Keratinocyte (primary cell): Measurements from ENCODE around the gene PAPPA2. TPM values are rescaled to one million over a fixed set of nuclear protein-coding genes. Genes with fewer than 3 reads are reported as not detected.
"Not testable (repeated sequence)": the region's sequence is repeated elsewhere in the genome, so short reads cannot be mapped to it uniquely, and the experiment has no call there.

ENCODE experiments used
- DNase-seq: peaks from one replicate; pipeline ENCODE4 v3.0.0-alpha.2; 2011; ENCODE audit warnings: low read depth, missing footprints, low spot score
- FAIRE-seq: peaks from 2 replicates; lab custom pipeline; 2011; peaks lifted over from hg19 to GRCh38; lab: Jason Lieb, UNC
- H2AFZ ChIP-seq: 2 replicates; pipeline ENCODE4 v1.6.0; 2012; ENCODE audit warnings: low read length, control low read depth, inconsistent platforms; ENCODE audit not compliant: control insufficient read depth
- H3K27ac ChIP-seq: 2 replicates; pipeline ENCODE4 v1.5.1; 2011; ENCODE audit warnings: low read length; ENCODE audit not compliant: control insufficient read depth, insufficient read depth
- H3K27me3 ChIP-seq: 3 replicates; pipeline ENCODE4 v1.6.0; 2011; ENCODE audit warnings: low read length; ENCODE audit not compliant: control insufficient read depth, insufficient read depth; ENCODE audit errors: extremely low read depth
- H3K36me3 ChIP-seq, 2 experiments: 2 replicates in 1 of 2; 3 replicates in 1 of 2; pipeline ENCODE4 v1.5.1; 2011; ENCODE audit warnings: low read length in 2 of 2, mild to moderate bottlenecking in 1 of 2; ENCODE audit not compliant: control insufficient read depth in 2 of 2, insufficient read depth in 2 of 2; ENCODE audit errors: extremely low read depth in 1 of 2
- H3K4me1 ChIP-seq: 3 replicates; pipeline ENCODE4 v1.5.1; 2011; ENCODE audit warnings: low read length; ENCODE audit not compliant: control insufficient read depth, insufficient read depth; ENCODE audit errors: extremely low read depth
- H3K4me2 ChIP-seq: 3 replicates; pipeline ENCODE4 v1.6.0; 2011; ENCODE audit warnings: low read depth, low read length; ENCODE audit not compliant: control insufficient read depth, insufficient read depth; ENCODE audit errors: extremely low read depth
- H3K4me3 ChIP-seq, 3 experiments: fragments of 200-600 bp in 1 of 3; sonication (generic) in 1 of 3; 2 replicates in 2 of 3; 3 replicates in 1 of 3; pipeline ENCODE4 v1.5.1; 2011 to 2016; ENCODE audit warnings: low read length in 3 of 3, mild to moderate bottlenecking in 3 of 3, control low read depth in 2 of 3, inconsistent platforms in 1 of 3, low read depth in 1 of 3, mixed read lengths in 1 of 3, mixed run types in 1 of 3, moderate library complexity in 1 of 3; ENCODE audit not compliant: control insufficient read depth in 2 of 3, insufficient read depth in 2 of 3; ENCODE audit errors: extremely low read depth in 1 of 3
- H3K79me2 ChIP-seq: 2 replicates; pipeline ENCODE4 v1.6.0; 2012; ENCODE audit warnings: low read length; ENCODE audit not compliant: control insufficient read depth, insufficient read depth
- H3K9ac ChIP-seq: 3 replicates; pipeline ENCODE4 v1.6.0; 2011; ENCODE audit warnings: low read length; ENCODE audit not compliant: control insufficient read depth, insufficient read depth; ENCODE audit errors: extremely low read depth
- H3K9me1 ChIP-seq: 3 replicates; pipeline ENCODE4 v1.6.0; 2011; ENCODE audit warnings: low read length; ENCODE audit not compliant: control insufficient read depth, insufficient read depth; ENCODE audit errors: extremely low read depth
- H3K9me3 ChIP-seq: 2 replicates; pipeline ENCODE4 v1.5.1; 2012; ENCODE audit warnings: low read depth, low read length; ENCODE audit not compliant: control insufficient read depth
- H4K20me1 ChIP-seq: 3 replicates; pipeline ENCODE4 v1.6.0; 2011; ENCODE audit warnings: low read length; ENCODE audit not compliant: control insufficient read depth, insufficient read depth; ENCODE audit errors: extremely low read depth
- CTCF ChIP-seq, 3 experiments: IDR thresholded peaks in 1 of 3; conservative IDR thresholded peaks in 1 of 3; optimal IDR thresholded peaks in 1 of 3; 2 replicates in 2 of 3; 3 replicates in 1 of 3; pipeline versions ENCODE3 to v1.5.1; 2011; ENCODE audit warnings: low read length in 3 of 3, mild to moderate bottlenecking in 3 of 3, moderate library complexity in 2 of 3, control low read depth in 1 of 3, inconsistent platforms in 1 of 3; ENCODE audit not compliant: insufficient read depth in 2 of 3; ENCODE audit errors: extremely low read depth in 1 of 3
- EZH2 ChIP-seq: IDR thresholded peaks from one replicate; pipeline ENCODE4 v1.6.1; 2012; ENCODE audit warnings: inconsistent platforms, mild to moderate bottlenecking, low read length, moderate library complexity
- dilution Hi-C: fragments of 300-500 bp; cut with MboI; formaldehyde crosslinking; loops from one replicate; pipeline ENCODE4 v1.7.0; 2020; ENCODE audit warnings: low sequenced_read_pairs; ENCODE audit not compliant: extremely low pct_ligation_motif_present
- polyA plus RNA-seq, 5 experiments: library from polyadenylated mRNA; depleted of rRNA in 3 of 5; stranded (reverse) in 3 of 5; stranded (forward) in 1 of 5; unstranded in 1 of 5; fragments of >200 nt; gene quantifications; 1 replicate in 1 of 5; 2 replicates in 3 of 5; 3 replicates in 1 of 5; pipeline versions ENCODE4 v1.2.1 to v1.2.3, GENCODE V29; 2011 to 2012; ENCODE audit warnings: missing spikeins in 2 of 5, low read depth in 1 of 5, low replicate concordance in 1 of 5

Gene PAPPA2
- polyA plus RNA-seq, 1 donor (not counting 4 experiments of a cell fraction or from before 2014, with no cell fraction given), result 0.07 TPM

- Histone ChIP-seq H3K4me1 (no peaks in the 10 kb centered on the region), H3K36me3 (no peaks in the 10 kb centered on the region), H3K79me2 (no peaks in the 10 kb centered on the region), H3K4me3 (no peak overlapping the region), H3K9me3 (no peaks in the 10 kb centered on the region), H4K20me1 (no peaks in the 10 kb centered on the region), H3K27me3 (peaks cover 9% of the 10 kb centered on the region), H2AFZ (no peak overlapping the region), H3K27ac (no peak overlapping the region), H3K4me2 (no peak overlapping the region), H3K9me1 (no peaks in the 10 kb centered on the region), H3K9ac (no peak overlapping the region)
- dilution Hi-C loops, result no loop called here
- DNase-seq (no peak), FAIRE-seq (peak; percentile 63)
- TF ChIP-seq EZH2 (no peak), CTCF (optimal IDR thresholded peaks at IDR 0.05 in 1 of 3, IDR thresholded peaks at IDR 0.05 in 1 of 3, conservative IDR thresholded peaks at IDR 0.05 in 1 of 3; ENCODE audit: extremely low read depth in 1 of 3, insufficient read depth in 2 of 3, low read length in 3 of 3) (peak; percentile 83 to 91 (median 86))
Measured at GRCh38 chr1:176559878-176560277, 96.9 kb downstream of the PAPPA2 start.

GRCh38 chr1:176560681-176561080 is 97.7 kb downstream of the PAPPA2 start:
- Histone ChIP-seq H3K9me1 (no peaks in the 10 kb centered on the region), H3K79me2 (no peaks in the 10 kb centered on the region), H3K36me3 (no peaks in the 10 kb centered on the region), H3K27me3 (peaks cover 9% of the 10 kb centered on the region), H2AFZ (no peak overlapping the region), H3K9me3 (no peaks in the 10 kb centered on the region), H3K4me3 (no peak overlapping the region), H3K27ac (no peak overlapping the region), H3K4me1 (no peaks in the 10 kb centered on the region), H3K9ac (no peak overlapping the region), H4K20me1 (no peaks in the 10 kb centered on the region), H3K4me2 (no peak overlapping the region)
- dilution Hi-C loops, result no loop called here
- TF ChIP-seq CTCF (optimal IDR thresholded peaks at IDR 0.05 in 1 of 3, IDR thresholded peaks at IDR 0.05 in 1 of 3, conservative IDR thresholded peaks at IDR 0.05 in 1 of 3; ENCODE audit: extremely low read depth in 1 of 3, insufficient read depth in 2 of 3, low read length in 3 of 3) (no peak), EZH2 (no peak)
- FAIRE-seq (no peak), DNase-seq (no peak)

GRCh38 chr1:176561761-176562160 is 98.8 kb downstream of the PAPPA2 start:
- H3K27ac ChIP-seq, H3K9me3 ChIP-seq, H3K4me1 ChIP-seq, dilution Hi-C loops, H4K20me1 ChIP-seq, H3K9ac ChIP-seq, FAIRE-seq, H3K27me3 ChIP-seq, H3K4me2 ChIP-seq, H3K9me1 ChIP-seq, H3K4me3 ChIP-seq, H2AFZ ChIP-seq, DNase-seq, H3K79me2 ChIP-seq, H3K36me3 ChIP-seq: not testable (repeated sequence)
